NCI-H2196 (cell line): ENCODE measurements around the gene HSD17B2.

ENCODE experiments used
- DNase-seq: peaks from one replicate; lab custom pipeline; 2025; ENCODE audit not compliant: unreplicated experiment; lab: John Stamatoyannopoulos, UW

Gene HSD17B2

GRCh38 chr16:82047374-82047773, 12.3 kb downstream of the HSD17B2 start:
- no peak for DNase-seq

- DNase-seq = no peak
Measured at GRCh38 chr16:82047787-82048186, 12.7 kb downstream of the HSD17B2 start.

GRCh38 chr16:82049484-82049883, 14.4 kb downstream of the HSD17B2 start:
- no peak for DNase-seq

GRCh38 chr16:82050506-82050905, 15.5 kb downstream of the HSD17B2 start:
- no peak for DNase-seq

- DNase-seq = no peak
Measured at GRCh38 chr16:82050909-82051357, 15.9 kb downstream of the HSD17B2 start.

GRCh38 chr16:82051656-82052055, 16.6 kb downstream of the HSD17B2 start:
- DNase-seq = no peak

- no peak for DNase-seq
Measured at GRCh38 chr16:82055117-82055516, 20.1 kb downstream of the HSD17B2 start.

GRCh38 chr16:82055728-82056549, 20.9 kb downstream of the HSD17B2 start:
- no peak for DNase-seq

GRCh38 chr16:82056550-82056896, 21.5 kb downstream of the HSD17B2 start:
- no peak for DNase-seq

- no peak for DNase-seq
Measured at GRCh38 chr16:82059161-82059982, 24.3 kb downstream of the HSD17B2 start.

- DNase-seq = no peak
Measured at GRCh38 chr16:82059983-82060421, 24.9 kb downstream of the HSD17B2 start.

- no peak for DNase-seq
Measured at GRCh38 chr16:82061861-82062525, 26.9 kb downstream of the HSD17B2 start.

- DNase-seq = no peak
Measured at GRCh38 chr16:82062645-82063058, 27.6 kb downstream of the HSD17B2 start.

GRCh38 chr16:82063456-82064082, 28.5 kb downstream of the HSD17B2 start:
- DNase-seq = no peak

- DNase-seq = no peak
Measured at GRCh38 chr16:82067042-82067803, 32.2 kb downstream of the HSD17B2 start.

GRCh38 chr16:82067804-82068325, 32.8 kb downstream of the HSD17B2 start:
- DNase-seq = no peak

GRCh38 chr16:82070656-82071369, 35.8 kb downstream of the HSD17B2 start:
- no peak for DNase-seq

GRCh38 chr16:82071421-82071820, 36.4 kb downstream of the HSD17B2 start:
- no peak for DNase-seq

- DNase-seq = no peak
Measured at GRCh38 chr16:82072313-82072712, 37.3 kb downstream of the HSD17B2 start.
